ENCODE results near the gene RXRA.

GRCh38 chr9:134355158-134355557 is 28.9 kb downstream of the RXRA start:
- no peak for TF ChIP-seq POLR2AphosphoS5 (IDR thresholded peaks at IDR 0.05; ENCODE audit: borderline replicate concordance, low read depth, low read length)
- no peak for TF ChIP-seq EZH2 (IDR thresholded peaks at IDR 0.05)
- TF ChIP-seq FOXP2 (optimal IDR thresholded peaks at IDR 0.05; ENCODE audit: control extremely low read depth, extremely low read length, insufficient read depth) = no peak
